GM18519 (cell line): ENCODE data around the gene VPS8.
"Not testable (repeated sequence)": the region's sequence is repeated elsewhere in the genome, so short reads cannot be mapped to it uniquely, and the experiment has no call there.

ENCODE experiments used
- ATAC-seq: cut with Tn5 transposase; IDR thresholded peaks from one replicate; pipeline ENCODE4 v1.9.1; 2021; ENCODE audit warnings: mild to moderate bottlenecking, moderate library complexity; ENCODE audit not compliant: unreplicated experiment, low FRiP score

The VPS8 gene

GRCh38 chr3:184911570-184911969 is 99.6 kb downstream of the VPS8 start:
- ATAC-seq = no peak

GRCh38 chr3:184912163-184912562 is 100.2 kb downstream of the VPS8 start:
- ATAC-seq = no peak

- no peak for ATAC-seq
Measured at GRCh38 chr3:184914628-184915027, 102.7 kb downstream of the VPS8 start.

- ATAC-seq = no peak
Measured at GRCh38 chr3:184918750-184919149, 106.8 kb downstream of the VPS8 start.

- no peak for ATAC-seq
Measured at GRCh38 chr3:184919651-184920050, 107.7 kb downstream of the VPS8 start.

- ATAC-seq = no peak
Measured at GRCh38 chr3:184924547-184924946, 112.6 kb downstream of the VPS8 start.

- no peak for ATAC-seq
Measured at GRCh38 chr3:184927796-184928315, 115.9 kb downstream of the VPS8 start.

- ATAC-seq = no peak
Measured at GRCh38 chr3:184932777-184933176, 120.8 kb downstream of the VPS8 start.

GRCh38 chr3:184937611-184938010 is 125.6 kb downstream of the VPS8 start:
- no peak for ATAC-seq

- ATAC-seq = no peak
Measured at GRCh38 chr3:184941408-184941807, 129.4 kb downstream of the VPS8 start.

GRCh38 chr3:184942735-184943134 is 130.8 kb downstream of the VPS8 start:
- ATAC-seq = no peak

- no peak for ATAC-seq
Measured at GRCh38 chr3:184944241-184944640, 132.3 kb downstream of the VPS8 start.

GRCh38 chr3:184945886-184946625 is 134.1 kb downstream of the VPS8 start:
- no peak for ATAC-seq

- ATAC-seq = no peak
Measured at GRCh38 chr3:184946917-184947316, 135.0 kb downstream of the VPS8 start.

- no peak for ATAC-seq
Measured at GRCh38 chr3:184949251-184949965, 137.4 kb downstream of the VPS8 start.

GRCh38 chr3:184950816-184951215 is 138.8 kb downstream of the VPS8 start:
- ATAC-seq = not testable (repeated sequence)

- ATAC-seq = no peak
Measured at GRCh38 chr3:184952671-184953070, 140.7 kb downstream of the VPS8 start.

- ATAC-seq = no peak
Measured at GRCh38 chr3:184953401-184953800, 141.4 kb downstream of the VPS8 start.

GRCh38 chr3:184954251-184954650 is 142.3 kb downstream of the VPS8 start:
- ATAC-seq = no peak

GRCh38 chr3:184954851-184955250 is 142.9 kb downstream of the VPS8 start:
- not testable (repeated sequence) for ATAC-seq

- no peak for ATAC-seq
Measured at GRCh38 chr3:184965639-184966430, 153.9 kb downstream of the VPS8 start.
